GM11168 (cell line): ENCODE measurements around the gene RSU1.

Experiments used
- in situ Hi-C: fragments of 300-500 bp; cut with MboI; formaldehyde crosslinking; loops from one replicate; pipeline ENCODE4 v1.12.0; 2022; ENCODE audit warnings: low sequenced_read_pairs; ENCODE audit not compliant: unreplicated experiment

Gene RSU1

DNA sequence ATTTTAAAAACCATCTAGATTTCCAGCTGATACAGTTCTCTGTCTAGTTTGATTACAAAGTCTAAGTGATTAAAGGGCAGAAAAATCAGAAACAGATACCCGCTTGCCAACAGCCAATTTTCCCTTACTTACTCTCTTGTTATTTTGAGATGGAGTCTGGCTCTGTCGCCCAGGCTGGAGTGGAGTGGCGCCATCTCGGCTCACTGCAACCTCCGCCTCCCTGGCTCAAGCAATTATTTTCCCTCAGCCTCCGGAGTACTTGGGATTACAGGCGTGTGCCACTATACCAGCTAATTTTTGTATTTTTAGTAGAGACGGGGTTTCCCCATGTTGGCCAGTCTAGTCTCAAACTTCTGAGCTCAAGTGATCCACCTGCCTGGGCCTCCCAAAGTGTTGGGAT, 10.2 kb upstream of the RSU1 start:
- in situ Hi-C loops, result loop anchor here (25.0 kb wide), 1 partner anchor 610 kb away; no protein-coding TSS in a partner anchor

DNA sequence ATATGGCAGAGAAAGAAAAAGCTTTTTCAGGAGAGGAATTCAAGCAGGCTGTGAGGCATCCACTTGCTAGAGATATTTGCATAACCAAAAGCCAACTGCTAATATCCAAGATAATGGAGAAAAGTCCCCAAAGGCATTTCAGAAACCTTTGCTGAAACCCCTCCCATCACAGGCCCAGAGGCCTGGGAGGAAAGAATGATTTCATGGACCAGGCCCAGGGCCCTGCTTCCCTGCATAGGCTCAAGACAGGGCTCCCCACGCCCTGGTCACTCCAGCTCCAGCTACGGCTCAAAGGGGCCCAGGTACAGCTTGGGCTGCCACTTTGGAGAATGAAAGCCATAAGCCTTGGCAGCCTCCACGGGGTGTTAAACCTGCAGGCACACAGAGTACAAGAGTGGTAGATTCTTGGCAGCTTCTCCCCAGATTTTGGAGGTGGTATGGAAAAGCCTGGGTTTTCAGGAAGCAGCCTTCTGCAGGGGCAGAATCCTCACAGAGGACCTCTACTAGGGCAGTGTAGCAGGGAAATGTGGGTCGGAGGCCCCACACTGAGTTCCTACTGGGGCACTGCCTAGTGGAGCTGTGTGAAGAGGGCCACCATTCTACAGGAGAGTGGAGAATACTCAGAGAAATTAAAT, 5.6 kb upstream of the RSU1 start:
- in situ Hi-C loops, result loop anchor here (25.0 kb wide), 1 partner anchor 936 kb away; no protein-coding TSS in a partner anchor

DNA sequence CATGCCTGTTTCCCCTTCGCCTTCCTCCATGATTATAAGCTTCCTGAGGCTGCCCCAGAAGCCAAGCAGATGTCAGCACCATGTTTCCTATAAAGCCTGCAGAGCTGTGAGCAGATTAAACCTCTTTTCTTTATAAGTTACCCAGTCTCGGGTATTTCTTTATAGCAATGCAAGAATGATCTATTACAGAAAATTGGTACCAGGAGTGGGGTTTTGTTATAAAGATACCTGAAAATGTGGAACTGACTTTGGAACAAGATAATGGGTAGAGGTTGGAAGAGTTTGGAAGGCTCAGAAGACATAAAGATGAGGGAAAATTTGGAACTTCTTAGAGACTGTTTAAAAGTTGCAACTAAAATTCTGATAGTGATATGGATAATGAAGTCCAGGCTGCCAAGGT, 4.8 kb upstream of the RSU1 start:
- in situ Hi-C loops, result loop anchor here (25.0 kb wide), 1 partner anchor 935 kb away; no protein-coding TSS in a partner anchor

DNA sequence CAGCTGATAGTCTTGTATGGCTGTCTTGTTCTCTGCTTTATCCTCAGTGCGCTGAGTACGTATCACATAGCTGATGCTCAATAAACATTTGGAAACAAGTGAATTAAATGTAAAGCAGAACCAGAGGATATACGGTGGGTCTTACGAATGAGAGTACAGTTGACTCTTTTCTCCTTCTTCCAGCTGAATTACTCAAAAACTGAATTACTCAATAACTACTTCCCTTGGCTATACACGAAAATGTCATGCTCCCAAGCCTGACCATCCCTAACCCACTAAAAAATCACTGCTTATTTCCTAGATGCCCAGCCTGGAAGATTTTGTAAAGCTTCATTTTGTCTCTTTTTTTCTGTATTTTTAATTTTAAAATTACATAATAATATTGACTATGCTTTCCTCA, 3.2 kb upstream of the RSU1 start:
- in situ Hi-C loops, result loop anchor here (25.0 kb wide), 1 partner anchor 933 kb away; no protein-coding TSS in a partner anchor

DNA sequence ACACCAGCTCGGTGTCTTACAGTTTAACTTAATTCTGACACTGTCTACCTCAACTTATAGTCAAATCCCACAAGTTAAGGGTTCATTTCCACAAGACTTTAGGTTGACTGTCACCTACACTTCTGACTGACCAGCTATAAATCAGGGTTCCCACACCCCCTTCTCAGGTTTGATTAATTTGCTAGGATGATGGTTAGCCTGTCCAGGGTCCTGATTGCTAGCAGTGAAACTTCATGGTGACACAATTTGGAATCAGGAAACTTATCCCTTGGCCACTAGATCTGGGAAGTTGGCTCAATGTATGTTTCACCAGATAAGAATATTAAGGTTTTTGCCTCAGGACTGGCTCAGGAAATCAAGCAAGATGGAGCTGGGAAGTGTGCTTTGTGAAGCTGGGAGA, 2.8 kb upstream of the RSU1 start:
- in situ Hi-C loops, result loop anchor here (25.0 kb wide), 1 partner anchor 933 kb away; no protein-coding TSS in a partner anchor

DNA sequence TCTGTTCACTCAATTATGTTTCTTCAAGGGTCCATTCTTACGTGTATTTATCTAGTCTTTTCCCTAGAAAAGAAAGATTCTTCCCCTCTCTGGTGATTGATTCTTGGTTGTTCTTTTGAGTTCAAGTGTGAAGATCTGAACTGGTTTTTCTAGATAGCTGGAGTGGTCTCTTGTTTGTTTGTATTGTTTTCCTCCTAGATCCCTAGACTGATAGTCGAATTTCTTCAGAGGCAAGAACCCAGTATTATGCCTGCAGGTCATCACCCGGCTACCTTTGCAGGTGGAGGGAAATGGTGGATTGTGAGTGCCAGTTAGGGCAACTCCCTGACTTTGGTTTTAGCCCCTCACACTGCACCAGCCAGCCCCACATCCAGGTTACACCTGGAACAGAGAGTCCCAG, 2.2 kb upstream of the RSU1 start:
- in situ Hi-C loops, result loop anchor here (25.0 kb wide), 1 partner anchor 932 kb away; no protein-coding TSS in a partner anchor

DNA sequence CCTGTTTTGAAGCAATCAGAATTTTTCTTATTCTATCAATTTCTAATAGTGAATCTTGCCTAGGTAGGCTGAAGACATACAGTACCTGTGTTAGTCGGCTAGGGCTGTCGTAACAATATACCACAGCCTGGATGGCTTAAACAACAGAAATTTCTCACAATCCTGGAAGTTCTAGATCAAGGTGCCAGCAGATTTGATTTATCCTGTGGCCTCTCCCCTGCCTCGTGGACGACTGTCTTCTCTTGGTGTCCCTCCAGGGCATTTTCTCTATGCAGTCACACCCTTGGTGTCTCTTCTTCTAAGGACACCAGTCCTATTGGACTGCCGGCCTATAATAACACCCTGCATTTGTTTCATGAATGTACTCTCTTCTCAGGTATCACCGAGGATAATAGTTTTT, 1.8 kb upstream of the RSU1 start:
- in situ Hi-C loops, result loop anchor here (25.0 kb wide), 1 partner anchor 932 kb away; no protein-coding TSS in a partner anchor

DNA sequence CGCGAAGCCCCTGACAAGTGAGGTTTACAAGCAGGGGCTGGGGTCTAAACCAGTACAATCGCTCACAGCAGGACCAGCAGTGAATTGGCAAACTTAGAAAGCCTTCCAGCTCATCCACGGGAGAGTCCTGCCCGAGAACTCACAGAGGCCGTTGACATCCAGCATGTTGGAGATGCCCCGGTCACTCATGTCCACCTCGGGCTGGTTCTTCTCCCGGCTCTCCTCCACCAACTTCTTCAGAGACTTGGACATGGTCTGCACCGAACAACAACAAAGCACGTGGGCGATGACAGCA, 447 bp downstream of the RSU1 start:
- in situ Hi-C loops, result loop anchor here (25.0 kb wide), 1 partner anchor 929 kb away; no protein-coding TSS in a partner anchor

DNA sequence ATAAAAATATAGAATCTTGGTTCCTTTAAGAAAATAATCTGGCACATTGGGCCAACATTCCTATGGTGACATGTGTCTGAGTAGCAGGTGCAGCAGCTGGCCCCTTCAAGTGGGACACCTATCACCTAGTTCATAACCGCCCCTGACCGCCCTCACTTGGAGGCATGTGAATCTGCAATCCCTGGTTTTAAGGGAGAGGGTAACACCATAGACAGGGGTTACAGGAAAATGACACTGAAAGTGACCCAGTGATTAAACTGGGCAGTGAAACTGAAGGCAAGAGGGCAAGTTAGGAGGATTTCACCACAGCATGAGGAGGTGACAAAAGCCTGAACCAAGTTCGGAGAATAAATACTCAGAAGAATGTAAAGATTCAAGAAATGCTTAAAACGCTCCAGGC, 1.1 kb downstream of the RSU1 start:
- in situ Hi-C loops, result loop anchor here (25.0 kb wide), 1 partner anchor 929 kb away; no protein-coding TSS in a partner anchor

DNA sequence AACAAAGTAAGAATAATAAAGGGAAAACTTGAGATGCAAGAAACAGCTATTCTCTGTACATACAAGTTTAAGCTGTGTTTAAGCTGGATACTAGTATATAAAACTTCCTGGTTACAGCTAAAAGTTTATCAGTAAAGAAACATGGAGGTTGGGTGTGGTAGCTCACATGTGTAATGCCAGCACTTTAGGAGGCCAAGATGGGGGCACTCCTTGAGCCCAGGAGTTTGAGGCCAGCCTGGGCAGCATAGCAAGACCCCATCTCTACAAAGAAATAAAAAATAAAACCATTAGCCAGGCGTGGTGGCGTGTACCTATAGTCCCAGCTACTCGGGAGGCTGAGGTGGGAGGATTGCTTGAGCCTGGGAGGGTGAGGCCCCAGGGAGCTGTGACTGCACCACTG, 3.2 kb downstream of the RSU1 start:
- in situ Hi-C loops, result loop anchor here (25.0 kb wide), 1 partner anchor 927 kb away; no protein-coding TSS in a partner anchor

DNA sequence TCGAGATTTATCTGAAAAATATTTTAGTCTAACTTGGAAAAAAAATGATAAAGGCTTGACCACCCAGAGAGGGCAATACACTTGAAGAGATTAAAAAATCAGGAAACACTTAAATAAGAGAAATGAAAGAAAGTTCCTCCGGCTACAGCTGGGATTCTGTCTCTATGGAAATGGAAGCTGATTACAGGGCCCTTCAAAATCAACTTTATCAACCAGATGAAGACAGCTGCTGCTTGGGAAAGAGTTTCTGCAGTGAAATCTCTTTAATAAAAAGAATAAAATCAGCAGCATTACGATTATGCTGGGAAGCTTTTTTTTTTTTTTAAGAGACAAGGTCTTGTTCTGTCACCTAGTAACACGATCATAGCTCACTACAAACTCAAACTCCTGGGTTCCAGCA, 4.5 kb downstream of the RSU1 start:
- in situ Hi-C loops, result loop anchor here (25.0 kb wide), 1 partner anchor 925 kb away; no protein-coding TSS in a partner anchor

DNA sequence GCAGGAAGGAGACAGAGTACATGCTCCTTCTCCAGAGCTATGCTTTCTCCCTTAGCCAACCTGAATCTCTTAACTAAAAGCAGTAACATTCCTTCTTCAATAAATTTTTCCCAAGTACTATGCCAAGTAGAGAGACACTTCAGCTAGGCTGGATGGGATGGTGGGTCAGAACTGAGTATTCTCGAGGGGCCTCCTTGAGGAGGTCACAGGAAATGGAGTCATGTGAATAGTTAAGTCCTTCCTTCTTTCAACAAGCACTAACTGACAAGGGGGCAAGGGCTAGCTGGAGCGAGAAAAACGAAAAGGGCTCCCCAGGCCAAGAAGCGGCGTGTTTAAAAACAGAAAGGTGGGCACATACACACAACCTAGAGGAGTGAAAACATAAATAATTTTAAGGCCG, 5.5 kb downstream of the RSU1 start:
- in situ Hi-C loops, result loop anchor here (25.0 kb wide), 1 partner anchor 924 kb away; no protein-coding TSS in a partner anchor

DNA sequence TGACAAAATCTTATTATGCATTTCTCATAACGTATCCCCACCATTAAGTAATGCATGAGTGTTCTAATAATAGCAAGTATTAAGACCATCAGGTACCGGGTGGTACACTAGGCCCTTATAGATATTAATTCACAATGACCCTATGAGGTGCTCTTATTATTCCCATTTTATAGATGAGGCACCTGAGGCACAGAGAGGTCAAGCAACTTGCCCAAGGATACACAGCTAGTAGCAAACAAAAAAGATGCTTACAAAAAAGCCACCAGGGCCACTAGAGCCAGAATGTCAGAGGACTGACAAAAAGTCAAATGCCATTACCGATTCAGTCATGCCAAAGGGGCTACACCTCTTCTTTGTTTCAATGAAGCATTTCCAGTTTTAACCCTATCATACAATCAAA, 5.9 kb downstream of the RSU1 start:
- in situ Hi-C loops, result loop anchor here (25.0 kb wide), 1 partner anchor 924 kb away; no protein-coding TSS in a partner anchor

DNA sequence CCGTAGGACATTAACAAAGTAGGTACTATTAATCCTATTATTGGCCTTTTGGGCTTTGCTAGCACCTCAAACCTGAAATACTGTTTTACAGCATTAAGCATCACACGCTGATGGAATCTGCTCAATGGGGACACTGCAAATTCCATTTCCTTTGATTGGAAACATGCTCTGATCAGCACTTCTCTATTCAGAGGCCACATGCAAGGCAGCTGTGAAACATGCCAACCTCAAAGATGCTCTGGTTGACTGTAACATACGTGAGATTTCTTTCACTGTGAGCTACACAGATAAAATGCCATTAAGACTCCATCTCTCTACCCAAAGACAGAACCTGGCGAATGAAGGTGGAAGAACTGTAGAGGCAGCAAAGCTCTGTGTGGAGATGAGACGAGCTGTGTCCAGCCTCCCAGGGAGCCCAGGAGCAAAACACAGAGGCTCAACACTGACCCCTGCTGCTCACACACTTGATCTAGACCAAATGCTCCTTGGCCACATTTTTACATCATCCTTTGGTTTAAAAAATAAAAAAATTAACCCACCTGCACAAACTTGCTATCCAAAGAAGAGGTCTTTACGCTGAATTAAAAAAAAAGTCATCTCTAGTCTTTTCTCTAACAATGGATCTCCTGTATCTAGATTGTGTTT, 8.0 kb downstream of the RSU1 start:
- in situ Hi-C loops, result loop anchor here (25.0 kb wide), 1 partner anchor 922 kb away; no protein-coding TSS in a partner anchor

DNA sequence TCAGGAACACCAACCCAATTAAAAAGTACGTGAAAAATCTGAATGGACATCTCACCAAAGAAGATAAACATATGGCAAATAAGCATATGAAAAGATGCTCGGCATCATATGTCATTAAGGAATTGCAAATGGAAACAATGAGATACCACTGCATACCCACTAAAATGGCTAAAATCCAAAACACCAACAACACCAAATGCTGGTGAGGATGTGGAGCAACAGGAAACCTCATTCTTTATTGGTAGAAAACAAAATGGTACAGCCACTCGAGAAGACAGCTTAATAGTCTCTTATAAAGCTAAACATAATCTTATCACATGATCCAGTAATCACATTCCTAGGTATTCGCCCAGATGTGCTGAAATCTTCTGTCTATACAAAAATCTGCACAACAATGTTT, 13.1 kb downstream of the RSU1 start:
- in situ Hi-C loops, result loop anchor here (25.0 kb wide), 1 partner anchor 917 kb away; no protein-coding TSS in a partner anchor

DNA sequence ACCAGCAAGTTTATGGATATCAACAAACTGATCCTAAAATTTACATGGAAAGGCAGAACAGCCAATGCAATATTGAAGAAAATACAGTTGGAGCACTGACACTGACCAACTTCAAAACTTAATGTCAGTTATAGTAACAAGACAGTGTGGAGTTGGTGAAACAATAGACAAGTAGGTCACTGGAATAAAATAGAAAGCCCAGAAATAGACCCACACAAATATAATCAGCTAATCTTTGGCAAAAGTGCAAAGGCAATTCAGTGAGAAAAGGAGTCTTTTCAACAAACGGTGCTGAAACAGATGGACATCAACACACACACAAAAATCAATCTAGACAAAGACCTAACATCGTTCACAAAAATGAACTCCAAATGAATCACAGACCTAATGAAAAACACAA, 13.8 kb downstream of the RSU1 start:
- in situ Hi-C loops, result loop anchor here (25.0 kb wide), 1 partner anchor 916 kb away; no protein-coding TSS in a partner anchor

DNA sequence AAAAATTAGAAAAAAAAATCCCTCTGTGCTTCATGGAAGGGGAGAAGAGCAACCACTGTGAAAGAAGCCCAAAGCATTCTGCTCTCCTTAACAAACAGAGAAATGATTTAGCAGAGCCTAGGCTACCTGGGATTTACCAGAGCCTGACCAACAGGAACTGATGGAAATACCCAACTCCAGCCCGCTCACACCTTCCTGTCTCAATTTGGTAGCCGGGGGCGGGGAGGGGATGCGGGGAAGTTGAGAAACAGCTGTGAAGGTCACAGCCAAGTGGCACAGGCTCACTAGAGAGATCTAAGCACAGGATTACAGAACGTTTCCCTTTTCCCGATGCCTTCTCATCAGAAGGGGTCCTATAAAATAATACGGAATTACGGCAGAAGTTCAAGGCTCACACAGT, 17.6 kb downstream of the RSU1 start:
- in situ Hi-C loops, result loop anchor here (25.0 kb wide), 2 partner anchors 687 to 912 kb away; no protein-coding TSS in a partner anchor

DNA sequence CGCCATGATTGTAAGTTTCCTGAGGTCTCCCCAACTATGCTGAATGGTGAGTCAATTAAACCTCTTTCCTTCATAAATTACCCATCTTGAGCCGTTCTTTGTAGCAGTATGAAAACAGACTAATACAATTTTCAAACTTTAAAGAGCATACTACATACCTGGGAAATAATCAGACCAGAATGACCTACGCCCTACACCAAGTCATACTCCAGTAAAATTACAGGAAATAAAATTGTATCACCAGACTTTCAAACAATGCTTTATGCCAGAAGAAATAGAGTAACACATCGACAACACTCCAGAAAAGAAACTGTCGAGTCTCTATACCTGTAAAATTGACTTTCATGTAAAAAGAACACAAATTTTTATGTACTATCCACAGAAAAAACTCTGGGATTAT, 18.7 kb downstream of the RSU1 start:
- in situ Hi-C loops, result loop anchor here (25.0 kb wide), 1 partner anchor 686 kb away; no protein-coding TSS in a partner anchor

DNA sequence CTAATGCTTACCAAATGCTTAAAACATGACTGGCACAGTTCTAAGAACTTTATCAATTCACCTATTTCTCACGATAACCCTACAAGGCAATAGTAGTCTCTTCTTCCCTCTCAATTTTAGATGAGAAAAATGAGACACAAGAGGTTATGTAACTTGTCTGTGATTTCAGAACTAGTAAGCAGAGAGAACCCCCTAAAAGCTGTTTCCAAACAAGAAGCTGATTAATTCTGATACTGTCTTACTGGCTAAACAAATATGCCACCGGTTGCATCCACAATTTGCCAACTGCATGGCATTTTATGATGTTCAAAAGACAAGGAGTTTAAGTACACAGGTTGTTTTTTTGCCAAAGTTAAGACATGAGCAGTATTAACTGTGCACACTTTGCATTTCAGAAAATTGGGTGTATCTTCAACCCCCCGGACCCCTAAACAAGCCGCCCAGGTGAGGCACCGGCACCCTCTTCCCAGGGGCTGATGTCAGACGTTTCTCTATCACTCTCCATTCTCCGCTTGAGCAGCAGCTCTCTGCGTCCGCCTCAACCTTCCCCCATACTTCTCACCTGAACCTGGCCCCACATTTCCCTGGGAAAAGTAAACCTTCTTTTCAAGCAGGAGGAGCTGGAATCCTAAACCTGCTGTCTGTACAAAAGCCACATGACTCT, 21.7 kb downstream of the RSU1 start:
- in situ Hi-C loops, result loop anchor here (25.0 kb wide), 1 partner anchor 683 kb away; no protein-coding TSS in a partner anchor

DNA sequence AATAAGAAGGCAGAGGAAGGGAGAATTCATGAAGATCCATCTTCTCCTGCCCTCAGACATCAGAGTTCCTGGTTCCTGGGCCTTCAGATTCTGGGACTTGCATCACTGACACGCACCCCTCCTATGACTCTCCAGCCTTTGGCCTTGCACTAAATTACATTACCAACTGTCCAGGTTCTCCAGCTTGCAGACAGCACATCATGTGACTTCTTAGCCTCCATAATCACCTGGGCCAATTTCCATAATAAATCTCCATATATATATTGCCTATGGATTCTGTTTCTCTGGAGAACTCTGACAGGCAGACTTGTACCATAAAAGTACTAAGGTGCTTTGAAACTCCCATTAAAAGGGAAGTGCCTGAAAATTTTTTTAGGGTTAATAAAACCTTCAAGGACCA, 23.2 kb downstream of the RSU1 start:
- in situ Hi-C loops, result loop anchor here (25.0 kb wide), 1 partner anchor 682 kb away; no protein-coding TSS in a partner anchor
